Measurements from ENCODE around the gene TNFRSF8.
A peak's percentile ranks its signal among the peaks of the same experiment; 100 is the strongest.

Gene TNFRSF8

DNA sequence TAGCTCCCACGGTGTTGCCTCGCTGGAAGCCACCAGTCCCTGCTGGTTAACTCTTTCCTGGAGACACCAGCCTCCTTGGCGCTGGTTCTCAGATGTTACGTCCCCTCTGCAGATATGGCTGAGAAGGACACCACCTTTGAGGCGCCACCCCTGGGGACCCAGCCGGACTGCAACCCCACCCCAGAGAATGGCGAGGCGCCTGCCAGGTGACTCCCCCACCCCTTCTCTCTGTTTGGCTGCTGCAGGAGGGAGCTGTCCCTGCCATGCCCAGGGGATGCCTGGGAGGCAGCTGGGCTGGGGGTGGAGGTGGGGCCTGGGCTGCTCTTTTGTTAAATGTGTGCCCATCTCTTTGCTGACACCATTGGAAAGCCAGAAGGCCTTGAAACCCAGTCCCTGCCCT lies 60.1 kb downstream of the TNFRSF8 start:
- DNase-seq = no peak

DNA sequence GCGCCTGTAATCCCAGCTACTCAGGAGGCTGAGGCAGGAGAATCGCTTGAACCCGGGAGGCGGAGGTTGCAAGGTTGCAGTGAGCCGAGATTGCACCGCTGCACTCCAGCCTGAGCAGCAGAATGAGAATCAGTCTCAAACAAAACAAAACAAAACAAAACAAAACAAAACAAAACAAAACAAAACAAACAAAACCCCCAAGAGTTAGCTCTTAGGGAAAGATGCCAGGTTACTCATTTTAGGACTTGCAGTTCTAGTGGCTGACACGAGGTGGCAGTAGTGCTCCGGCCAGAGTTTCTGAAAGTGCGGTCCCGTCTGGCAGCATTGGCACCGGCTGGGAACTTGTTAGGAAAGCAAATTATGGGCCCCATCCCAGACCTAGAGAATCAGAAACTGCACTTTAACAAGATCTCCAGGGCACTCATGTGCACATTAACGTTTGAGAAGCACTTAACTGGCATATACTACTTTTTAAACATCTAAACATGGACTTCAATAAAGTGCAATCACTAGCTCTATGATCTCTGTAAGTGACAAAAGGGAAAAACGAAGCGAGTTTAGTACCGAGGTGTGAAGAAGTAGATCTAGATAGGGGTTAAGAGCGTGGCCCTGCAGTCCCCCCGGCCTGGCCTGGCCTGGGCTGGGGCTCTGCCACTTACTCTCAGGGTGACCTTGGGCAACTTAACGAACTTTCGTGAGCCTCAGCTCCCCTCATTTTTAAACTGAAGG lies 61.8 kb downstream of the TNFRSF8 start:
- peak; percentile 33 to 73 (median 65) for DNase-seq

DNA sequence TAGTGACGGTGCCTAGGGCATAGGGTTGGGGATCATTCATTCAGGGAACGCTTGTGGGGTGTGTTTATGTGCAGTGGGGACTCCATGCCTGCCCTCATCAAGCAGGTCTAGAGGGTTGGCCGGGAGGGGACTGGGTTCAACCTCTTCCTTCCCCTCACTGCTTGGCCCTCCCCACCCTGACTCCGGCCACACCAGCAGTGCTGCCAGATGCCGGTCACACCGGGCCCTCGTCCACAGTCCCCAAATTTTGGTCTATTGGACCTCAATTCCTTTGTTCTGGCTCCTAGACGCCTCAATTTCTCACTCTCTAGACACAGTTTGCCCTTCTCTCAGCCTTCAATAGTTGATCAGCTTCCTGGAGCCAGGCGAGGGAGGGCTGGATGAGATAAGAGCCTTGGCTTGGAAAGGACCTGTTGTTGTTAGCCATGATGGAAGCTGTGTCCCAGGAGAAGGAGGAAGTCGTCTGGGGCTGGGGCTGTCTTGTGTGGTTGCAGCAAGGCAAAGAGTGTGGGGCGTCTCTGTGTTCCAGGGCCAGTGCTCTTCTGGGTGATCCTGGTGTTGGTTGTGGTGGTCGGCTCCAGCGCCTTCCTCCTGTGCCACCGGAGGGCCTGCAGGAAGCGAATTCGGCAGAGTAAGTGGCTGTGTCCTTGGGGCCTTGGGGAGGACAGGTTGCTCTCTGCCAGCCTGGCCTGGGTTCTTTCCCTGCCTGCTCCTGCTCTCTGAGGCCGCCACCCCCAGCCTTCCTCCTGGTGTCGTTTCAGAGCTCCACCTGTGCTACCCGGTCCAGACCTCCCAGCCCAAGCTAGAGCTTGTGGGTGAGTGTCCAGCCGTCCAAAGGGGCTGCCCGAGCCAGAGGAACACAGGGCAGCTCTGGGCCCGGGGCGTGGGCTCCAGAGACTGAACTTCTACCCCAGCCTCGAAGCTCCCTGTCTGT lies 62.6 kb downstream of the TNFRSF8 start:
- no peak for DNase-seq

DNA sequence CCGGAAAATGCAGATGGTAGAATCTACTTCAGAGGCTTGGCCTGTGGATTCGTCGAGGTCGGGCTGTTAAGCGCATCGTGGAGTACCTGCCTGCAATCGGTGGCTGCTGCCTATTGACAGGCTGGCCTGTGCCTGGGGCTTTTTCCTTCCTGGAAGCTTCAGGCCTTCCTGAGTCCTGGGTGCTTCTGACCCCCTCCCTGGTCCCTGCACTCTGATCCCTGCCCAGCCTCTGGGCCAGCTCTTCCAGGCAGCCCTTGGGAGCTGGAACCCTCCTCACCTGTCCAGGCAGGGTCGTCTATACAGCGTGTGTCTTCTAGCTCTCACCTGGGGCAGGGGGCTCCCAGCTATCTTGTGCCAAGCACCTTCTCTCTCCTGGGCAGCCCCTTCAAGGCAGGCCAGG lies 63.7 kb downstream of the TNFRSF8 start:
- no peak for DNase-seq

DNA sequence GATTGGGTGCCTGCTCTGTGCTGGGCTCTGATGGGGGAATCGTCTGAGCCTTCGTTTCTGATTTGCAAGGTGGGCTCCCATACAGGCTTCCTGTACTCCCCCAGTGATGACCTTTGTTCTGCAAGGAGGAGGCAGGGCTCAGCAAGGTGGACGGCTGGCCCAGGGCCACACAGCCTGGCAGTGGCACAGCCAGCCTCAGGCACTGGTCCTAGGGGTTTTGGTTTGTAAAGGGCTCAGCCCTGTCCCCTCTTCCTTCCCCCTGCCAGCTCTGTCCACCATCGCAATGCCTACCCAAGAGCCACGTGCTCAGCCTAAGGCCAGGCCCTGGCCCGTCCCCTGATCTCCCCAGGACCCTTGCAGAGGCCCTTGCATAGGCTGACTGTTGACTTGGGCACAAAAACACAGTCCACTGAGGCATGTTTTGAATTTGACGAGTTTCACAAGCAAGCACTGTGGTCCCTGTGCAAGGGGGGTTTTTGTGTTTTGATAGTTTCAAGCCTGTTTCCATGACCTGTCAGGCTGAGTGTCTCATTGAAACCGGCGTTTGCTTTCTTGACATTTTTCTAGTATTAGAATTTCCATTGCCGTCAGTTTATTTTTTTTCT lies 64.2 kb downstream of the TNFRSF8 start:
- DNase-seq = no peak

DNA sequence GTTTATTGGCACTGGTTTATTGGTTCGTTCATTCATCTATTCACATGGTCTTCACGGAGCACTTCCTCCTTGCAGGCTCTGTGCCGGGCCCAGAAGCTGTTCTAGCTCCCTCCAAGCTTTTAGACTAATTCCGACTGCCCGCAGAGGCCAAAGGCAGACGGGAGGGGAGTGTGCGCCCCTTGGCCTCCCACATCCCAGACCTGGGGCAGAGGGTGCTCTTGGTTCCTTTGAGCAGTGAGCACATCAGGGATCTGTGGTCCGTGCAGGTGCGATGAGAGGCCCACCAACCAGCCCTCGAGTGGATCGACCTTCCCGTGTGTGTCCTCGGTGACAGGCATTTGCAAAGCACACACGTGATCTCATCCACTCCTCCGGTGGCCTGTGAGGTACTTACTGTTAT lies 65.0 kb downstream of the TNFRSF8 start:
- DNase-seq = no peak

DNA sequence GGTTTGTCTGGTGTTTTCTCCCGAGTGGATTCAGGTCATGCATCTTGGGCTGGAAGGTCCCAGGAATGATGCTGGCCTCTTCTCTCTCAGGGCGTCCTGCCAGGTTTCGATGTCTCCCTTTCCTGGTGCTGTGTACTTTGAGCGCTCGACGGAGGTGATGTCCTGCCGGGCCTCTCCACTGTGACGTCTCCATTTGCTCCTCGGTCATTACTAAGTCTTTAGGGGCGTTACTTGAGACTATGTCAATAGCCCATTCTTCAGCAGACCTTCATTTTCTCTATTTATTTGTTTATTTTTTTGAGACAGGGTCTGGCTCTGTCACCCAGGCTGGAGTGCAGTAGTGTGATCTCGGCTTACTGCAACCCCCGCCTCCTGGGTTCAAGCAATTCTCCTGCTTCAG lies 66.5 kb downstream of the TNFRSF8 start:
- peak in 1 of 3 experiments; percentile 13 for DNase-seq

DNA sequence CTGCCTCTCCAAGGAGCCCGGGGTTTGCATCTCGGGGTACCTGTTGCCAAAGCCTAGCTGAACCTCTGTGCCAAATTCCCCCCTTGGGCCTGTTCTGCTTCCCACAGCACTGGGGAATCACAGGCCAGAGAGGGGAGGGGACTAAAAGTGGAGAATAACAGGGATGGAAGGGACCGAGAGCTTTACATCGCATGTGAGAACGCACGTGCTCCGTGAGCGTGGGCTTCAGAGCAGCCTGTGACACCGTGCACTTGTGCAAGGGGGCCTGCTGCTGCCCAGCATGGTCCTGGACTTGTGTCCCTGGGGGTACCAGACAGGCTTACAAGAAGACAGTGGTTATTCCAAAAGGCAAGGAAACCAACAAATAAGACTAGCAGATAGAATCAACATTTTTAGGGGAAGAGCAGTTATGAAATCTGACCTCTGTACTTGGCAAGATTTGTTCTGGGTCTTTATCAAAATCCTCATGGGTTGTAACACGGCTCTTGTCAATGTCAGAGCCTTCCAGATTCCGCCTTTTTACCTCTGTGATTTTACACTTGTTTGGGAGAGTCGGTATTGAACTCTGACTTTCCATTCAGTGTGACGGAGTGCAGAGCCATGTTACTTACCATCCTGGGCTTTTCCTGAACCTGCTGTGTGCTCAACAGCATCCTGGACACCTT lies 67.5 kb downstream of the TNFRSF8 start:
- no peak for DNase-seq

DNA sequence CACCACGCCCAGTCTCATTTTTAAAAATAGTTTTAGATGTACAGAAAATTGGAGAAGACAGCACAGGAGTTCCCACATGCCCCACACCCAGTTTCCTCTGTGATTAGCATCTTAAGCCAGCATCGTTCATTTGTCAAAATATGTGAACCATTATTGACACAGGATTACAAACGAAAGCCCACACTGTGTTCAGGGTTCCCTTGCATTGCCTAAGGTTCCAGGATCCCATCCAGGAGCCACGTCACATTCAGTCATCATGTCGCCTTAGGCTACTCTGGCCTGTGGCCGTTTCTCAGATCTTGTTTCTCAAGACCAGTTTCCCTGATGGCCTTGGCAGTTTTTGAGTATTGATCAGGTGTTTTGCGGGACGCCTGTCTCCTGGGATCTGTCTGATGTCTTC lies 69.0 kb downstream of the TNFRSF8 start:
- no peak for DNase-seq

DNA sequence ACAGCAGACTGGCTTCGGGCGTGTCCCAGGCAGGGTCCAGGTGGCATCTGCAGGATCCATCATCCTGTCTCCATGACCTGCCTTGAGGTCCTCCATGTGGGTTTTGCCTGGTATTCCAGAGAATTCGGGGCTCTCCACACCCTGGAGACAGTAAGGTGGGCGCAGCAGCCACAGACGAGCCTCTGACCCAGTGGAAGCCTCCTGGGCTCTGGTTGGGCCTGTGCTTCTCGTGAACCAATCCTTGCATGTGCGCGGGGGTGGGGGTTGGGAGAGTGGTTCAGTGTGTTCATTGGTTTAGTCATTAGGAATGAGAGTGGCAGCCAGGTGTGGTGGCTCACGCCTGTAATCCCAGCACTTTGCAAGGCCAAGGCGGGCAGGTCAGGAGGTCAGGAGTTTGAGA lies 71.6 kb downstream of the TNFRSF8 start:
- no peak for DNase-seq

DNA sequence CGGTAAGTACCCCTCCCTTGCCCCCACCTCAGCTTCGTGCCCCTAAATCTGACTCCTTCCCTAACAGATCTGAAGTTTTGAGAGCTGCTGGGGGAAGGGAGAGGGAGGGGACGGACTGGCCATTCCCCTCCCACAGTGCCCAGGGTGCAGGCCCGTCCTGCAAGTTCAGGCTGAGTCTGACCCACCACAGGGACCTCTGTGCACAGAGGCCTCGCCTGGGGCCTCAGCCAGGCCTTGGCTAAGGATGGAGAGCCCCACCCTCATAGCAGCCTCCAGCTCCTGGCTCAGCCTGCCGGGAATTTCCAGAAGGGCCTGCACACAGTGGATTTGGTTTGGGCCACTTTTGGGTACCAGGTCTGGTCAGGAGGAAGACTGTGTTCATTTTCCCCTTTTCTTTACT lies 72.5 kb downstream of the TNFRSF8 start:
- DNase-seq = no peak

DNA sequence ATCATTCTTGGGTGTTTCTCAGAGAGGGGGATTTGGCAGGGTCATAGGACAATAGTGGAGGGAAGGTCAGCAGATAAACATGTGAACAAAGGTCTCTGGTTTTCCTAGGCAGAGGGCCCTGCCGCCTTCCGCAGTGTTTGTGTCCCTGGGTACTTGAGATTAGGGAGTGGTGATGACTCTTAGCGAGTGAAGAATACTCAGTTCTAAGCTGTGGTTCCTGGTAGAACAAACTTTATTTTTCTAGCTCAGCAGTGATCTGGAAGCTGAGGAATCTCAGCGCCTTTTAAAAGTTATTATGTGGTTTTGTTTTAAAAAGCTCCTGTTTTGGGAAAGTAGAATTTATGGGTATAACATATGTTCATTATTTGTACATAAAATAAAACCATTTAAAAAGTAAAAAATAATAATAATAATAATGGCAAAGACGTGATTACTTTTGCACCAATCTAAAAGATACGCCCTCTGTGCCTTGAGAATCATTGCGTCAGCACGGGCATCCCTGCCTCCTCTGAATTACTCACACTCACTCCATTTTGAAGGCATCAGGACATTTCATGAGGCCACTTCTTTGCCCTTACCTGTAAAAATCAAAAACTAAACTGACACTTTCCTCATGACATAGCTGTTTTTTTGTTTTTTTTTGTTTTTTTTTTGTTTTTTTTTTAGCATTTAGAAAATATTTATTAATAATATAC lies 74.0 kb downstream of the TNFRSF8 start:
- peak in 1 of 3 experiments; percentile 5 for DNase-seq

DNA sequence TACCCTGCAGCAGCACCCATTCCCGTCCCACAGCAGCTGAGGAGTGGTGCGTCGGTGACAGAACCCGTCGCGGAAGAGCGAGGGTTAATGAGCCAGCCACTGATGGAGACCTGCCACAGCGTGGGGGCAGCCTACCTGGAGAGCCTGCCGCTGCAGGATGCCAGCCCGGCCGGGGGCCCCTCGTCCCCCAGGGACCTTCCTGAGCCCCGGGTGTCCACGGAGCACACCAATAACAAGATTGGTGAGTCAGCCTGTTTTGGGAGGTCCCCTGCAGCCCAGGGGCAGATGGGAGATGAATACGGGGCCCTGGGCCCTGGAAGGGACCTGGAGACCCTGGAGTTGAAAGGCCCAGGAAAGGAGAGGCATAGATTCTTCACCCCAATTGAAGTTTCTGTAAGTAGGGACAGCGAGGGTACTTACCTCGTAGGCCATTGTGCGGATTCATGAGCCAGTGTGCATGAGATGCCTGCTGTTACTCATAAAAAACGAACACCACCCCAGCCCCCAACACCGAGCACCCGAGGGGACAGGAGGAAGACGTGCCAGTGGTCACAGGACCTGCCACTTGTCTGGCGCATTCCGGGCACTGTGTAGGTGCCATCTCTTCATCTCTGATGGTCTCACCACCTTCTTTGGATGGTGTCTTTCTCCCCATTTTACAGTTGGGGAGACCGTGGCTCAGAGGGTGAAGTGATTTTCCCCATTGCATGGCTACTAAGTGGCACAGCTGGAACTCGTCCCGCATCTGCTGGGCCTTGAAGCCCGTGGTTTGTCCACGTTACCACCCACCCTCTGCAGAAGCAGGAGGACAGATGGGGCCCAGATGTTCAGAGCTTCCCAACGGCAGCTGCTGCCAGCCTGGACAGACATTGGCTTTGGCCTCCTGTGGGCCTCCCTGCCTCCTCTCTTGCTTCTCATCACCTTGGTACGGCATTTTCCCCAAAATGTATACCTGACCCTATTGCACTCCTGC lies 75.4 kb downstream of the TNFRSF8 start:
- DNase-seq = no peak

DNA sequence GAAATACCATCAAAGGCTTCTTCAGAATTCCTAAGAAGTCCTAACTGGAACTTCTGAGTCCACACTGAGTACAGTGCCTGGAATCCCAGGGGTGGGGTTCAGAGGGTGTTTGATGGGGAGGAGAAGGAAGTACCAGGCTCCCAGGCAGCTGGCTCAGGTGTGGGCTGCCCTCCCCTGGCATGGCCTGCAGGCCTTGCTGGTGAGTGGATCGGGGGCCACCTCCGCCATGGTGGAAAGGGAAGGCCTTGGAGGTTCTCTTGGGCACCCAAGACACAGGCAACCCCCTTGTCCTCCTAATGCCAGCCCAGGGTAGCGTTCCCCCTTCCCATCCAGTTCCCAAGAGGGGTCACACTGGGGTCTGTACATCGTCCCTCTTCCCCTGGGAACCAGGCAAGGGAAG lies 76.9 kb downstream of the TNFRSF8 start:
- DNase-seq = no peak

DNA sequence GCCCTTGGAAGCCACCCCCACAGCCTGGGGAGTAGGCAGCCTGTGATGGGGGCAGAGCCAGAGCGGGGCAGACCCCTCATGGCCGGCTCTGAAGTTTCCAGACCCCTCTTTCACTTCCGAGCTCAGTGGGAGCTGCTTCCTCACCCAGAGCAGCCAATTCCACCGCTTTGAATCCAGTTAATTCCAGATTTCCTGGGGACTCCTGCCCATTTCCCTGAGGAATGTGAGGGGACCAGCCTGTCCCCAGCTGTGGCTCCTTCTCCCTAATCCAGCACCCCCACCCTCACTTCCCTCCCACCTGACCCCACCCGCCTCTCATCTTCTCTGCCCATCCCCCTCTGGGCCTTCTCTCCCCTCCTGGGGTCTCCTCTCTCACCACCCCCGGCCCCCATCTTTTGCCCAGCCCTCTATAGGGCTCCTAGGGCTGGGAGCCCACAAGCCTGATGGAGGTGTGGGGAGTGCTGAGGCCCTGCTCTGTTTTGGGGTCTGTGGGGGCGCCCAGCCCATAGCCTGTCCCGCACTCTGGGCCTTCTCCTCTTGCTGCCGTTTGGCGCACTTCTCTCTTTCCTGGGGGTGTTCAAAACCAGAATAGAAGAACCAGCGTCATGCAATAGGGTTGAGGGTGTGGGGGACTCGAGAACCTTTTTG lies 77.5 kb downstream of the TNFRSF8 start:
- DNase-seq = no peak

DNA sequence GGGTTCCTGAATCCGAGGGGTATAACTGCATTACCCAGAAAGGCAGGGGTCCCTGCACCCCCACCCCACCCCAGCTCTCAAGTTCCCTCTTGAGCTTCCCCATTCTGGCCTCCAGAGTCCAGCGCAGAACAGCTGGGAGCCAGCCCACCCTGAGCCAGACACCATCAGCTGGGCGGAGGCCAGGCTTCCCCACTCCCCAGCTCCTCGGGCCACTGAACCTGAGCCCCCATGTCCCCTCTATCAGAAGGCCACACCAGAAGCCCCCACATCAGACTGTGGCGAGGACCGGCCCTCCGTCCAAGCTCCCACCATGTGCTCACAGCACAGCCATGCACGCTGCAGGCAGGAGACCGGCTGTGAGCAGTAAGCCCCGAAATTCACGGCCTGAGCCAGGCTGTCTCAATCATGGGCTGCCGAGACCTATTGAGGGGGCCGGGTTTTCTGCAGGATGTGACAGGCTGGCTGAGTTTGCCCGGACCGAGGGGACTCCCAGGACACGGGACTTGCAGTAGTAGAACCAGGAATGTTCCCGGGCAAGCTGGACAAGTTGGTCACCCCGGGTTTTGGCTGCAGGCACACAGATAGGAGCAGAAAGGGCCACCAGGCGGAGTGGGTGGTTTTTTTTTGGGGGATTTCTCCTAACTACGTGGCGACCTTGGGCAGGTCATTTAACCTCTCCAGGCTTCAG lies 78.2 kb downstream of the TNFRSF8 start:
- DNase-seq = no peak

DNA sequence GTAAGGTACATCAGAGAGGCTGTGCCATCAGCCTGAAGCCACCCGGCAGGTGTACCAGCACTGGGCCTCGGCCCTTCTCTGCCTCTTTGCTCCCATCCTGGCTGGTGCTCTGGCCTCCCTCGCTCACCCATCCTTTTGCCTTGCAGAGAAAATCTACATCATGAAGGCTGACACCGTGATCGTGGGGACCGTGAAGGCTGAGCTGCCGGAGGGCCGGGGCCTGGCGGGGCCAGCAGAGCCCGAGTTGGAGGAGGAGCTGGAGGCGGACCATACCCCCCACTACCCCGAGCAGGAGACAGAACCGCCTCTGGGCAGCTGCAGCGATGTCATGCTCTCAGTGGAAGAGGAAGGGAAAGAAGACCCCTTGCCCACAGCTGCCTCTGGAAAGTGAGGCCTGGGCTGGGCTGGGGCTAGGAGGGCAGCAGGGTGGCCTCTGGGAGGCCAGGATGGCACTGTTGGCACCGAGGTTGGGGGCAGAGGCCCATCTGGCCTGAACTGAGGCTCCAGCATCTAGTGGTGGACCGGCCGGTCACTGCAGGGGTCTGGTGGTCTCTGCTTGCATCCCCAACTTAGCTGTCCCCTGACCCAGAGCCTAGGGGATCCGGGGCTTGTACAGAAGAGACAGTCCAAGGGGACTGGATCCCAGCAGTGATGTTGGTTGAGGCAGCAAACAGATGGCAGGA lies 79.2 kb downstream of the TNFRSF8 start:
- no peak for DNase-seq

DNA sequence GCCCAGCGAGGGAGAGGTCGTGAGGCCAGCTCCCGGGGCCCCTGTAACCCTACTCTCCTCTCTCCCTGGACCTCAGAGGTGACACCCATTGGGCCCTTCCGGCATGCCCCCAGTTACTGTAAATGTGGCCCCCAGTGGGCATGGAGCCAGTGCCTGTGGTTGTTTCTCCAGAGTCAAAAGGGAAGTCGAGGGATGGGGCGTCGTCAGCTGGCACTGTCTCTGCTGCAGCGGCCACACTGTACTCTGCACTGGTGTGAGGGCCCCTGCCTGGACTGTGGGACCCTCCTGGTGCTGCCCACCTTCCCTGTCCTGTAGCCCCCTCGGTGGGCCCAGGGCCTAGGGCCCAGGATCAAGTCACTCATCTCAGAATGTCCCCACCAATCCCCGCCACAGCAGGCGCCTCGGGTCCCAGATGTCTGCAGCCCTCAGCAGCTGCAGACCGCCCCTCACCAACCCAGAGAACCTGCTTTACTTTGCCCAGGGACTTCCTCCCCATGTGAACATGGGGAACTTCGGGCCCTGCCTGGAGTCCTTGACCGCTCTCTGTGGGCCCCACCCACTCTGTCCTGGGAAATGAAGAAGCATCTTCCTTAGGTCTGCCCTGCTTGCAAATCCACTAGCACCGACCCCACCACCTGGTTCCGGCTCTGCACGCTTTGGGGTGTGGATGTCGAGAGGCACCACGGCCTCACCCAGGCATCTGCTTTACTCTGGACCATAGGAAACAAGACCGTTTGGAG lies 80.0 kb downstream of the TNFRSF8 start:
- no peak for DNase-seq
